GM18507 (cell line): Measurements from ENCODE around the gene FGF12.

Experiments used
- DNase-seq: peaks from one replicate; pipeline ENCODE4 v3.0.0; 2011; ENCODE audit warnings: low read depth; ENCODE audit not compliant: insufficient read length; ENCODE audit errors: extremely low spot score
- FAIRE-seq: peaks from 2 replicates; lab custom pipeline; 2011; peaks lifted over from hg19 to GRCh38; lab: Jason Lieb, UNC

Gene FGF12

GRCh38 chr3:192091831-192092230 lies 635.5 kb downstream of the FGF12 start:
- FAIRE-seq (no peak), DNase-seq (no peak)

- FAIRE-seq = peak; percentile 69
- no peak for DNase-seq
Measured at GRCh38 chr3:192090586-192090985, 636.8 kb downstream of the FGF12 start.
